Lung (tissue), 12 donors: Measurements from ENCODE around the gene CFAP74. TPM values are rescaled to one million over a fixed set of nuclear protein-coding genes. Genes with fewer than 3 reads are reported as not detected.

Experiments used
- ATAC-seq: fragments of 200-7000 bp; cut with Tn5 transposase; one replicate; pipeline ENCODE4 v1.9.1; 2020; ENCODE audit warnings: moderate number of reproducible peaks; ENCODE audit not compliant: insufficient read depth, low FRiP score
- DNase-seq, 3 donors: peaks; one replicate each; pipeline ENCODE4 v3.0.0-alpha.2; 2013 to 2017
- H3K27ac ChIP-seq, 2 donors: one replicate each; pipeline ENCODE4 v1.5.1; 2013; ENCODE audit warnings: mild to moderate bottlenecking in 2 of 2, moderate library complexity in 2 of 2, control low read depth in 1 of 2, inconsistent platforms in 1 of 2, low read depth in 1 of 2, low read length in 1 of 2
- H3K27me3 ChIP-seq, 3 donors: one replicate each; pipeline ENCODE4 v1.5.1; 2013; ENCODE audit warnings: low read length in 2 of 3; ENCODE audit not compliant: control insufficient read depth in 3 of 3, insufficient read depth in 3 of 3
- H3K36me3 ChIP-seq, 4 donors: one replicate each; pipeline ENCODE4 v1.5.1; 2013; ENCODE audit warnings: low read length in 4 of 4, mild to moderate bottlenecking in 1 of 4, moderate library complexity in 1 of 4; ENCODE audit not compliant: control insufficient read depth in 4 of 4, insufficient read depth in 4 of 4
- H3K4me1 ChIP-seq, 5 donors: one replicate each; pipeline ENCODE4 v1.5.1; 2013; ENCODE audit warnings: low read length in 5 of 5, mild to moderate bottlenecking in 2 of 5, moderate library complexity in 1 of 5; ENCODE audit not compliant: control insufficient read depth in 5 of 5, insufficient read depth in 5 of 5
- H3K4me3 ChIP-seq: one replicate; pipeline ENCODE4 v1.5.1; 2013; ENCODE audit warnings: mild to moderate bottlenecking, control low read depth, moderate library complexity
- H3K9ac ChIP-seq, 2 donors: one replicate each; pipeline ENCODE4 v1.5.1; 2013; ENCODE audit warnings: low read length in 2 of 2, control low read depth in 1 of 2; ENCODE audit not compliant: insufficient read depth in 1 of 2
- H3K9me3 ChIP-seq, 4 donors: one replicate each; pipeline ENCODE4 v1.5.1; 2013; ENCODE audit warnings: low read length in 3 of 4, mild to moderate bottlenecking in 1 of 4, moderate library complexity in 1 of 4; ENCODE audit not compliant: control insufficient read depth in 4 of 4, insufficient read depth in 3 of 4
- CTCF ChIP-seq: IDR thresholded peaks from 2 replicates; pipeline ENCODE4 v1.5.1; 2012; ENCODE audit warnings: mild to moderate bottlenecking; ENCODE audit errors: control extremely low read depth, extremely low read depth
- WGBS, 2 donors: extraction: QIAGEN DNeasy Blood & Tissue Kit; methylation state at CpG; one replicate each; pipeline ENCODE4 v1.1.7; 2013; 5-methylcytosine and 5-hydroxymethylcytosine counted together
- polyA plus RNA-seq, 2 donors: library from polyadenylated mRNA; stranded (reverse); fragments of 200-250 nt; gene quantifications; one replicate each; pipeline ENCODE4 v1.2.1, GENCODE V29; 2013
- total RNA-seq, 2 donors: library from RNA; depleted of rRNA in 1 of 2; stranded (reverse); fragments of >200 nt in 1 of 2; gene quantifications; one replicate each; pipeline ENCODE4 v1.2.1, GENCODE V29; 2014 to 2021
- donor health status: control.
- donor health status: control.
- donor health status: Bipolar disorder and iron deficiency.
- donor health status: healthy.
- donor health status: DM: yes; HTN: yes; CAD: no.

CFAP74 gene
- total and polyA plus RNA-seq, 4 donors: 3.1 to 20.8 (median 5.3) TPM

DNA sequence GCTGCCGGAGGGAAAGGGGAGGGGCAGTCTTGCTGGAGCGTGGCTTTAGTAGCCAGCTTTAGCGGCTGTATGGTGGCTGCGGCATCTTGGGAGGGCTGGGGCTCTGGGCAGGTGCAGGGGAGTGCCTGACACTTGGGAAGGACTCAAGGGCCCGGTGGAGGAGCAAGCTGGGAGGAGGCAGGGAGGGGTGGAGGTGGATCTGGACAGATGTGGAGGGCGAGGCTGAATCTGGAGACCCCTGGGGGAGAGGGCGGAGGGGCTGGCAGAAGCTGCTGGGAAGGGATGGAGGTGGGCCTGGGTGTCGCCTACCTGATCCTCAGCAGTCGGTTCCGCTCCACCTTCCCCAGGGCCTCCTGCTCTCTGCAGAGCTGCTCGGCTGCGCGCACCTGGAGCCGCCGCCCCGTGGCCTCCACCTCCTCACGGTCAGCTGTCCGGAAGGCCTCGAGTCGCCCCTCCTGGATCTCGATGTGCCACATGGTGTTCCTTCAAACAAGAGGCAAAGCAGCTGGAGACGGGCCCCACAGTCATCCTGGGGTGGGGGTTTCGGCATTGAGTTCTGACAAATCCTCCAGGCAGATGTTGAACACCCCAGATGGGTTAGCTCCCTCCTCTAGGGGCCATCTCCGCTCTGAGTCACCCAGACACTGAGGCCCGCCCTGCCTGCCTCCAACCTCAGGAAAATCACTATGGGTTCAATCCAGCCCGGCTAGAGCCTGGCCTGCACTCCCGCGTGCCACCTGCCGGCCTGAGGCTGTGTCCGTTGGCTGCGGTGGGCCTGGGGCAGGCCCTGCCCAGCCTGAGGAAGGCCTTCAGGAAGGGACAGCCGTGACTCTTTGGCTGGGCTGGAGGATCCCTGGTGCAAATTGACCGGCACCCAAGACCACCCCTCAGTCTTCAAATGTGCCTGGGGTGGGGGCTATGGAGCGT is 29.6 kb downstream of the CFAP74 start:
- Histone ChIP-seq H3K4me3 (no peak overlapping the region), H3K9me3 (peaks cover 0 to 2% (median 0%) of the 10 kb centered on the region in 4 donors), H3K27me3 (peaks cover 0 to 6% (median 0%) of the 10 kb centered on the region in 3 donors), H3K36me3 (no peaks in the 10 kb centered on the region), H3K4me1 (peaks cover 0 to 7% (median 0%) of the 10 kb centered on the region in 5 donors), H3K9ac (no peak overlapping the region), H3K27ac (no peak overlapping the region)
- no peak for ATAC-seq
- TF ChIP-seq CTCF: no peak
- 86 to 91% methylated on average over 32 to 34 of the region's 34 CpGs for WGBS, 2 donors
- no peak for DNase-seq

DNA sequence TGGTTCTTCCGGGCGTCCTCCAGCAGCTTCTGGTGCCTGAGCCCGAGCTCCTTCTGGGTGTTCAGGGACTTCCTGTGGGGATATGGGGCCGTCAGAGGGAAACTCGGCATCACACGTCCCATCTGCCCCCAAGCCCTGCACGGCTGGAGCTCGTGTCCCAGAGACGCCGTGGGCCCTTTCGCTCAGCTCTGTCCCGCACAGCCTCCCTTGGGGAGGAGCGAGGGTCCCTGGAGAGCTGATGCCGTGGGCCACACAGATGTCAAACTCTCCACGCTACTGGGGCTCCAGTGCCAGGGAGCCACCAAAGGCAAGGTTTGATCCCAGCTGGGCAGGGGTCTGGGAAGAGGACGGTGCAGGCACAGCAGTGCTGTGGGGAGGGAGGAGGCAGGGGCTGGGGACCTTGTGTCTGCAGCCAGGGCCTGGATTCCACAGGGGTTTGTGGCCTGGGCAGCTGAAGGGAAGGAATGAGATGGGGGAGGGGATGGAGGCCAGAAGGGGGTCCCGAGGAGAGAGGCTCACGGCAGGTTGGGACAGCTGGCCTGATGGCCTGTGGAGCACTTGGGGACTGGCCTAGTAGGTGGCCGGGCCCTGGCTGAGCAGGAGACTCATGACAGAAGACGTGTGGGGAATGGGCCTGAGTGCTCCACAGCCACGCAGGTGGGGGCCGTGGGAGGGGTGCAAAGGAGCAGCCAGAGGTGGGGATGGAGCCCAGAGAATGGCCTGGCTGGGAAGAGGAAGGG is 30.4 kb downstream of the CFAP74 start:
- Histone ChIP-seq H3K9ac (no peak overlapping the region), H3K4me3 (no peak overlapping the region), H3K36me3 (no peaks in the 10 kb centered on the region), H3K4me1 (peaks cover 0 to 7% (median 0%) of the 10 kb centered on the region in 5 donors), H3K27me3 (peaks cover 0 to 8% (median 0%) of the 10 kb centered on the region in 3 donors), H3K9me3 (peaks cover 0 to 2% (median 0%) of the 10 kb centered on the region in 4 donors), H3K27ac (no peak overlapping the region)
- WGBS, 2 donors: 71 to 84% methylated on average over 22 of the region's 22 CpGs
- DNase-seq: no peak
- TF ChIP-seq CTCF: no peak
- ATAC-seq: no peak

DNA sequence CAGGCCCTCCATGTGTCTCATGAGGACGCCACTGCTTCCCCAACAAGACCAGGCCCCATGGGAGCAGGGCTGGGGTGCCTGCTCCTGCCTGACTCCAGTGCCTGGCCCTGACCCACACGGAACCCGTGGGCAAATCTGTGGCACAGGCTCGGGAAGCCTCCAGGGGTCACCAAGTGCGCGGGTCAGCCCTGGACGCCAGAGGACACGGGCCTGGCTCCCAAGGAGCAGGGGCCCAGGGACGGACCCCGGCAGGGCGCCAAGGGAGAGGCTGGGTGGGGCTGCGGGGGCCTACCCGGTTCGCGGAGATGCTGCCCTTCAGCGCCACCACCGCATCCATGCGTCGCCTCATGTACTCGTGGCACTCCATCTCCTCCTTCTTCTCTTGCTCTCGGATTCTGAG is 31.9 kb downstream of the CFAP74 start:
- no peak for ATAC-seq
- H3K4me3 ChIP-seq: no peak overlapping the region
- no peaks in the 10 kb centered on the region for H3K36me3 ChIP-seq
- H3K9me3 ChIP-seq: peaks cover 0 to 2% (median 0%) of the 10 kb centered on the region in 4 donors
- peaks cover 0 to 7% (median 0%) of the 10 kb centered on the region in 3 donors for H3K27me3 ChIP-seq
- H3K9ac ChIP-seq: no peak overlapping the region
- no peak for TF ChIP-seq CTCF
- H3K27ac ChIP-seq: no peak overlapping the region
- H3K4me1 ChIP-seq: peaks cover 0 to 7% (median 0%) of the 10 kb centered on the region in 5 donors
- WGBS, 2 donors: 92% methylated on average over 21 of the region's 21 CpGs
- DNase-seq: no peak
